Measurements from ENCODE around the gene KCTD17.

DNA sequence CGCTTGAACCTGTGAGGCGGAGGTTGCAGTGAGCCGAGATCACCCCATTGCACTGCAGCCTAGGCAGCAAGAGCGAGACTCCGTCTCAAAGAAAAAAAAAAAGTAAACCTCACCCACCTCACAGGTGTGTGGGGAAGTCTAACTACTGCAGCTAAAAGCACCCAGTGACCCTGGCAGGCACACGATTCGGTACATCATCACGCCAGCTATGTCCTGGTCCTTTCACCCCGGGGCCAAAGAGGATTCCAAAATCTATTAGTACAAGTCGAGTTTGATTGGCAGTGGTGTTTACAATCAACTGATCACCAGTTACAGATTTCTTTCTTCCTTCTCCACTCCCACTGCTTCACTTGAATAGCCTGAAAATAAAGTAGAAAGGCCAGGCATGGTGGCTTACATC is 38.6 kb upstream of the KCTD17 start:
- TF ChIP-seq EED (CRISPR knock-in tag; IDR thresholded peaks at IDR 0.05) (no peak), DPF2 (CRISPR knock-in tag; IDR thresholded peaks at IDR 0.05; ENCODE audit: borderline replicate concordance, low read depth) (no peak), TBX2 (CRISPR knock-in tag; IDR thresholded peaks at IDR 0.05; ENCODE audit: borderline replicate concordance) (no peak), MED1 (CRISPR knock-in tag; IDR thresholded peaks at IDR 0.05) (no peak), POLR2A (IDR thresholded peaks at IDR 0.05; ENCODE audit: insufficient read depth in 1 of 2, low read depth in 2 of 2, low read length in 2 of 2) (peak in 1 of 2 experiments; percentile 1; a peak in 1 of 4 replicates)
- TF ChIP-seq, protein P1, sequence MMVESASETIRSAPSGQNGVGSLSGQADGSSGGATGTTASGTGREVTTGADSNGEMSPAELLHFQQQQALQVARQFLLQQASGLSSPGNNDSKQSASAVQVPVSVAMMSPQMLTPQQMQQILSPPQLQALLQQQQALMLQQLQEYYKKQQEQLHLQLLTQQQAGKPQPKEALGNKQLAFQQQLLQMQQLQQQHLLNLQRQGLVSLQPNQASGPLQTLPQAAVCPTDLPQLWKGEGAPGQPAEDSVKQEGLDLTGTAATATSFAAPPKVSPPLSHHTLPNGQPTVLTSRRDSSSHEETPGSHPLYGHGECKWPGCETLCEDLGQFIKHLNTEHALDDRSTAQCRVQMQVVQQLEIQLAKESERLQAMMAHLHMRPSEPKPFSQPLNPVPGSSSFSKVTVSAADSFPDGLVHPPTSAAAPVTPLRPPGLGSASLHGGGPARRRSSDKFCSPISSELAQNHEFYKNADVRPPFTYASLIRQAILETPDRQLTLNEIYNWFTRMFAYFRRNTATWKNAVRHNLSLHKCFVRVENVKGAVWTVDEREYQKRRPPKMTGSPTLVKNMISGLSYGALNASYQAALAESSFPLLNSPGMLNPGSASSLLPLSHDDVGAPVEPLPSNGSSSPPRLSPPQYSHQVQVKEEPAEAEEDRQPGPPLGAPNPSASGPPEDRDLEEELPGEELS (CRISPR knock-in tag; IDR thresholded peaks at IDR 0.05) = no peak
- TF ChIP-seq, protein P2, sequence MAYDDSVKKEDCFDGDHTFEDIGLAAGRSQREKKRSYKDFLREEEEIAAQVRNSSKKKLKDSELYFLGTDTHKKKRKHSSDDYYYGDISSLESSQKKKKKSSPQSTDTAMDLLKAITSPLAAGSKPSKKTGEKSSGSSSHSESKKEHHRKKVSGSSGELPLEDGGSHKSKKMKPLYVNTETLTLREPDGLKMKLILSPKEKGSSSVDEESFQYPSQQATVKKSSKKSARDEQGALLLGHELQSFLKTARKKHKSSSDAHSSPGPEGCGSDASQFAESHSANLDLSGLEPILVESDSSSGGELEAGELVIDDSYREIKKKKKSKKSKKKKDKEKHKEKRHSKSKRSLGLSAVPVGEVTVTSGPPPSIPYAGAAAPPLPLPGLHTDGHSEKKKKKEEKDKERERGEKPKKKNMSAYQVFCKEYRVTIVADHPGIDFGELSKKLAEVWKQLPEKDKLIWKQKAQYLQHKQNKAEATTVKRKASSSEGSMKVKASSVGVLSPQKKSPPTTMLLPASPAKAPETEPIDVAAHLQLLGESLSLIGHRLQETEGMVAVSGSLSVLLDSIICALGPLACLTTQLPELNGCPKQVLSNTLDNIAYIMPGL (CRISPR knock-in tag; IDR thresholded peaks at IDR 0.05; ENCODE audit: borderline replicate concordance in 1 of 2, low read depth in 1 of 2) = no peak
- TF ChIP-seq, protein P3, sequence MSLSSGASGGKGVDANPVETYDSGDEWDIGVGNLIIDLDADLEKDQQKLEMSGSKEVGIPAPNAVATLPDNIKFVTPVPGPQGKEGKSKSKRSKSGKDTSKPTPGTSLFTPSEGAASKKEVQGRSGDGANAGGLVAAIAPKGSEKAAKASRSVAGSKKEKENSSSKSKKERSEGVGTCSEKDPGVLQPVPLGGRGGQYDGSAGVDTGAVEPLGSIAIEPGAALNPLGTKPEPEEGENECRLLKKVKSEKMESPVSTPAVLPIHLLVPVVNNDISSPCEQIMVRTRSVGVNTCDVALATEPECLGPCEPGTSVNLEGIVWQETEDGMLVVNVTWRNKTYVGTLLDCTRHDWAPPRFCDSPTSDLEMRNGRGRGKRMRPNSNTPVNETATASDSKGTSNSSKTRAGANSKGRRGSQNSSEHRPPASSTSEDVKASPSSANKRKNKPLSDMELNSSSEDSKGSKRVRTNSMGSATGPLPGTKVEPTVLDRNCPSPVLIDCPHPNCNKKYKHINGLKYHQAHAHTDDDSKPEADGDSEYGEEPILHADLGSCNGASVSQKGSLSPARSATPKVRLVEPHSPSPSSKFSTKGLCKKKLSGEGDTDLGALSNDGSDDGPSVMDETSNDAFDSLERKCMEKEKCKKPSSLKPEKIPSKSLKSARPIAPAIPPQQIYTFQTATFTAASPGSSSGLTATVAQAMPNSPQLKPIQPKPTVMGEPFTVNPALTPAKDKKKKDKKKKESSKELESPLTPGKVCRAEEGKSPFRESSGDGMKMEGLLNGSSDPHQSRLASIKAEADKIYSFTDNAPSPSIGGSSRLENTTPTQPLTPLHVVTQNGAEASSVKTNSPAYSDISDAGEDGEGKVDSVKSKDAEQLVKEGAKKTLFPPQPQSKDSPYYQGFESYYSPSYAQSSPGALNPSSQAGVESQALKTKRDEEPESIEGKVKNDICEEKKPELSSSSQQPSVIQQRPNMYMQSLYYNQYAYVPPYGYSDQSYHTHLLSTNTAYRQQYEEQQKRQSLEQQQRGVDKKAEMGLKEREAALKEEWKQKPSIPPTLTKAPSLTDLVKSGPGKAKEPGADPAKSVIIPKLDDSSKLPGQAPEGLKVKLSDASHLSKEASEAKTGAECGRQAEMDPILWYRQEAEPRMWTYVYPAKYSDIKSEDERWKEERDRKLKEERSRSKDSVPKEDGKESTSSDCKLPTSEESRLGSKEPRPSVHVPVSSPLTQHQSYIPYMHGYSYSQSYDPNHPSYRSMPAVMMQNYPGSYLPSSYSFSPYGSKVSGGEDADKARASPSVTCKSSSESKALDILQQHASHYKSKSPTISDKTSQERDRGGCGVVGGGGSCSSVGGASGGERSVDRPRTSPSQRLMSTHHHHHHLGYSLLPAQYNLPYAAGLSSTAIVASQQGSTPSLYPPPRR (CRISPR knock-in tag; IDR thresholded peaks at IDR 0.05; ENCODE audit: borderline replicate concordance) = no peak
- TF ChIP-seq, protein P4, sequence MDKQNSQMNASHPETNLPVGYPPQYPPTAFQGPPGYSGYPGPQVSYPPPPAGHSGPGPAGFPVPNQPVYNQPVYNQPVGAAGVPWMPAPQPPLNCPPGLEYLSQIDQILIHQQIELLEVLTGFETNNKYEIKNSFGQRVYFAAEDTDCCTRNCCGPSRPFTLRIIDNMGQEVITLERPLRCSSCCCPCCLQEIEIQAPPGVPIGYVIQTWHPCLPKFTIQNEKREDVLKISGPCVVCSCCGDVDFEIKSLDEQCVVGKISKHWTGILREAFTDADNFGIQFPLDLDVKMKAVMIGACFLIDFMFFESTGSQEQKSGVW (CRISPR knock-in tag; IDR thresholded peaks at IDR 0.05; ENCODE audit: borderline replicate concordance) = no peak
- TF ChIP-seq, protein P5, sequence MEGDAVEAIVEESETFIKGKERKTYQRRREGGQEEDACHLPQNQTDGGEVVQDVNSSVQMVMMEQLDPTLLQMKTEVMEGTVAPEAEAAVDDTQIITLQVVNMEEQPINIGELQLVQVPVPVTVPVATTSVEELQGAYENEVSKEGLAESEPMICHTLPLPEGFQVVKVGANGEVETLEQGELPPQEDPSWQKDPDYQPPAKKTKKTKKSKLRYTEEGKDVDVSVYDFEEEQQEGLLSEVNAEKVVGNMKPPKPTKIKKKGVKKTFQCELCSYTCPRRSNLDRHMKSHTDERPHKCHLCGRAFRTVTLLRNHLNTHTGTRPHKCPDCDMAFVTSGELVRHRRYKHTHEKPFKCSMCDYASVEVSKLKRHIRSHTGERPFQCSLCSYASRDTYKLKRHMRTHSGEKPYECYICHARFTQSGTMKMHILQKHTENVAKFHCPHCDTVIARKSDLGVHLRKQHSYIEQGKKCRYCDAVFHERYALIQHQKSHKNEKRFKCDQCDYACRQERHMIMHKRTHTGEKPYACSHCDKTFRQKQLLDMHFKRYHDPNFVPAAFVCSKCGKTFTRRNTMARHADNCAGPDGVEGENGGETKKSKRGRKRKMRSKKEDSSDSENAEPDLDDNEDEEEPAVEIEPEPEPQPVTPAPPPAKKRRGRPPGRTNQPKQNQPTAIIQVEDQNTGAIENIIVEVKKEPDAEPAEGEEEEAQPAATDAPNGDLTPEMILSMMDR (CRISPR knock-in tag; IDR thresholded peaks at IDR 0.05) = no peak
